ENCODE data around the gene PRPH. TPM values are rescaled to one million over a fixed set of nuclear protein-coding genes. Genes with fewer than 3 reads are reported as not detected.
"Not testable (repeated sequence)": the region's sequence is repeated elsewhere in the genome, so short reads cannot be mapped to it uniquely, and the experiment has no call there.

Gene PRPH
- total RNA-seq, 1 donor from 2014 or later: 0.55 TPM

GRCh38 chr12:49298160-49298559, 3.2 kb downstream of the PRPH start:
- DNase-seq (ENCODE audit: low spot score): no peak

- DNase-seq (ENCODE audit: low spot score): no peak
These were observed 6.8 kb downstream of the PRPH start for GRCh38 chr12:49301760-49302159.

GRCh38 chr12:49304161-49304560, 9.2 kb downstream of the PRPH start:
- no peak for DNase-seq (ENCODE audit: low spot score)

GRCh38 chr12:49305762-49306510, 11.0 kb downstream of the PRPH start:
- no peak for DNase-seq (ENCODE audit: low spot score)

GRCh38 chr12:49309386-49309785, 14.4 kb downstream of the PRPH start:
- DNase-seq (ENCODE audit: low spot score): no peak

GRCh38 chr12:49310451-49311000, 15.6 kb downstream of the PRPH start:
- not testable (repeated sequence) for DNase-seq (ENCODE audit: low spot score)

- DNase-seq (ENCODE audit: low spot score): no peak
These were observed 19.9 kb downstream of the PRPH start for GRCh38 chr12:49314811-49315210.

- DNase-seq (ENCODE audit: low spot score): not testable (repeated sequence)
These were observed 22.2 kb downstream of the PRPH start for GRCh38 chr12:49317118-49317517.

GRCh38 chr12:49320411-49321103, 25.6 kb downstream of the PRPH start:
- not testable (repeated sequence) for DNase-seq (ENCODE audit: low spot score)

GRCh38 chr12:49322367-49322707, 27.4 kb downstream of the PRPH start:
- DNase-seq (ENCODE audit: low spot score): no peak

GRCh38 chr12:49322708-49323523, 28.0 kb downstream of the PRPH start, which contains the start of gene TROAP:
TROAP (plus strand) TSS chr12:49323255; CDS start chr12:49323609, 354 bp downstream.
- peak; percentile 98 for DNase-seq (ENCODE audit: low spot score)

GRCh38 chr12:49323524-49324097, 28.7 kb downstream of the PRPH start:
- DNase-seq (ENCODE audit: low spot score): no peak

GRCh38 chr12:49325606-49326005, 30.7 kb downstream of the PRPH start:
- DNase-seq (ENCODE audit: low spot score): no peak

- no peak for DNase-seq (ENCODE audit: low spot score)
These were observed 32.4 kb downstream of the PRPH start for GRCh38 chr12:49327368-49327767.

GRCh38 chr12:49327887-49328286, 32.9 kb downstream of the PRPH start:
- DNase-seq (ENCODE audit: low spot score): no peak

GRCh38 chr12:49328816-49329215, 33.9 kb downstream of the PRPH start:
- no peak for DNase-seq (ENCODE audit: low spot score)

GRCh38 chr12:49330032-49330619, 35.2 kb downstream of the PRPH start:
- DNase-seq (ENCODE audit: low spot score): no peak

- DNase-seq (ENCODE audit: low spot score): peak; percentile 35
These were observed 35.9 kb downstream of the PRPH start for GRCh38 chr12:49330631-49331379.

GRCh38 chr12:49331380-49332222, 36.7 kb downstream of the PRPH start:
- DNase-seq (ENCODE audit: low spot score): peak; percentile 85
